Measurements from ENCODE around the gene CXCL17.

Gene CXCL17

GRCh38 chr19:42388851-42389489 lies 53.8 kb downstream of the CXCL17 start:
- no peak for TF ChIP-seq POLR2AphosphoS5 (IDR thresholded peaks at IDR 0.05; ENCODE audit: low read depth, low read length)
- TF ChIP-seq POLR2A (IDR thresholded peaks at IDR 0.05; ENCODE audit: low read depth, low read length): no peak
- TF ChIP-seq TAF1 (IDR thresholded peaks at IDR 0.05; ENCODE audit: borderline replicate concordance, low read depth, low read length): no peak
- no peak for DNase-seq (ENCODE audit: insufficient read length)
- no peak for FAIRE-seq

- FAIRE-seq (peak; percentile 17), DNase-seq (ENCODE audit: insufficient read length) (peak; percentile 77)
- TF ChIP-seq POLR2A (IDR thresholded peaks at IDR 0.05; ENCODE audit: low read depth, low read length): no peak
- TF ChIP-seq TAF1 (IDR thresholded peaks at IDR 0.05; ENCODE audit: borderline replicate concordance, low read depth, low read length): no peak
- no peak for TF ChIP-seq POLR2AphosphoS5 (IDR thresholded peaks at IDR 0.05; ENCODE audit: low read depth, low read length)
These were observed 55.6 kb downstream of the CXCL17 start for GRCh38 chr19:42386974-42387707.

DNA sequence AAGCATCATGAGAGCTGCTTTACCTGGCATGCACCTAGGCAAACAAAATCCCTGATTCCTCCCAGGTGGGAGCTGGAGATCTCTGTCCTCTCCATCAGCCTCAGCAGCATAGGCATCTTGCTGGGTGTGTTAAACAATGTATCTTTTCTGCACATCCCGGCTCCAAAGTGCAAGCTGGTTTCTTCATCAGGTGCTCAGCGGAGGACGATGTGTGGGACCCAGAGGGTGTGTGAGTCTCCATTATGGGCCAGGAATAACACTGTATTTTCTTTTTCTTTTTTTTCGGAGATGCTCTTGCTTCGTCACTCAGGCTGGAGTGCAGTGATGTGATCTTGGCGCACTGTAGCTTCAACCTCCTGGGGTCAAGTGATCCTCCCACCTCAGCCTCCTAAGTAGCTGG lies 62.6 kb downstream of the CXCL17 start:
- no peak for FAIRE-seq

More for the DNA sequence above, 62.6 kb downstream of the CXCL17 start:
- TF ChIP-seq POLR2A (IDR thresholded peaks at IDR 0.05; ENCODE audit: low read depth, low read length) (no peak), TAF1 (IDR thresholded peaks at IDR 0.05; ENCODE audit: borderline replicate concordance, low read depth, low read length) (no peak), POLR2AphosphoS5 (IDR thresholded peaks at IDR 0.05; ENCODE audit: low read depth, low read length) (no peak)
- DNase-seq (ENCODE audit: insufficient read length): no peak

Data from GM12892 (cell line).